H1 (cell line): ENCODE measurements around the gene NREP. TPM values are rescaled to one million over a fixed set of nuclear protein-coding genes. Genes with fewer than 3 reads are reported as not detected.

ENCODE experiments used
- EGR1 ChIP-seq: IDR thresholded peaks from 2 replicates; pipeline ENCODE4 v1.6.1; 2011; ENCODE audit warnings: low read depth, low read length, borderline replicate concordance
- polyA plus RNA-seq, 7 experiments: library from polyadenylated mRNA; depleted of rRNA in 3 of 7; stranded (reverse) in 5 of 7; unstranded in 2 of 7; fragments of >200 nt in 5 of 7; fragments of 200-250 nt in 2 of 7; gene quantifications; 1 replicate in 5 of 7; 2 replicates in 1 of 7; 4 replicates in 1 of 7; pipeline versions ENCODE4 v1.2.1 to v1.2.3, GENCODE V29; 2011 to 2013; ENCODE audit warnings: missing spikeins in 2 of 7, mixed read lengths in 2 of 7
- total RNA-seq: library from RNA; stranded (reverse); fragmentation: NEBNext Ultra II Directional; extraction: Animal tissue kit (Norgen Biotek cat#: 25700); gene quantifications from 2 replicates; pipeline ENCODE4 v1.2.1, GENCODE V29; 2021
- TF ChIP-seq, protein P1 (sequence below): fragments of 300-600 bp; sonication (generic); IDR thresholded peaks from 2 replicates; pipeline ENCODE4 v1.7.1; 2012; ENCODE audit warnings: low read length, moderate library complexity, mild to moderate bottlenecking, inconsistent platforms; ENCODE audit not compliant: insufficient replicate concordance

The NREP gene
- total and polyA plus RNA-seq, 2 of the 8 experiments (the other 6 are each of a cell fraction or from before 2014, with no cell fraction given) = 254 to 301 TPM

GRCh38 chr5:111743512-111743911 is 13.5 kb downstream of the NREP start (continued):
- TF ChIP-seq, protein P1, sequence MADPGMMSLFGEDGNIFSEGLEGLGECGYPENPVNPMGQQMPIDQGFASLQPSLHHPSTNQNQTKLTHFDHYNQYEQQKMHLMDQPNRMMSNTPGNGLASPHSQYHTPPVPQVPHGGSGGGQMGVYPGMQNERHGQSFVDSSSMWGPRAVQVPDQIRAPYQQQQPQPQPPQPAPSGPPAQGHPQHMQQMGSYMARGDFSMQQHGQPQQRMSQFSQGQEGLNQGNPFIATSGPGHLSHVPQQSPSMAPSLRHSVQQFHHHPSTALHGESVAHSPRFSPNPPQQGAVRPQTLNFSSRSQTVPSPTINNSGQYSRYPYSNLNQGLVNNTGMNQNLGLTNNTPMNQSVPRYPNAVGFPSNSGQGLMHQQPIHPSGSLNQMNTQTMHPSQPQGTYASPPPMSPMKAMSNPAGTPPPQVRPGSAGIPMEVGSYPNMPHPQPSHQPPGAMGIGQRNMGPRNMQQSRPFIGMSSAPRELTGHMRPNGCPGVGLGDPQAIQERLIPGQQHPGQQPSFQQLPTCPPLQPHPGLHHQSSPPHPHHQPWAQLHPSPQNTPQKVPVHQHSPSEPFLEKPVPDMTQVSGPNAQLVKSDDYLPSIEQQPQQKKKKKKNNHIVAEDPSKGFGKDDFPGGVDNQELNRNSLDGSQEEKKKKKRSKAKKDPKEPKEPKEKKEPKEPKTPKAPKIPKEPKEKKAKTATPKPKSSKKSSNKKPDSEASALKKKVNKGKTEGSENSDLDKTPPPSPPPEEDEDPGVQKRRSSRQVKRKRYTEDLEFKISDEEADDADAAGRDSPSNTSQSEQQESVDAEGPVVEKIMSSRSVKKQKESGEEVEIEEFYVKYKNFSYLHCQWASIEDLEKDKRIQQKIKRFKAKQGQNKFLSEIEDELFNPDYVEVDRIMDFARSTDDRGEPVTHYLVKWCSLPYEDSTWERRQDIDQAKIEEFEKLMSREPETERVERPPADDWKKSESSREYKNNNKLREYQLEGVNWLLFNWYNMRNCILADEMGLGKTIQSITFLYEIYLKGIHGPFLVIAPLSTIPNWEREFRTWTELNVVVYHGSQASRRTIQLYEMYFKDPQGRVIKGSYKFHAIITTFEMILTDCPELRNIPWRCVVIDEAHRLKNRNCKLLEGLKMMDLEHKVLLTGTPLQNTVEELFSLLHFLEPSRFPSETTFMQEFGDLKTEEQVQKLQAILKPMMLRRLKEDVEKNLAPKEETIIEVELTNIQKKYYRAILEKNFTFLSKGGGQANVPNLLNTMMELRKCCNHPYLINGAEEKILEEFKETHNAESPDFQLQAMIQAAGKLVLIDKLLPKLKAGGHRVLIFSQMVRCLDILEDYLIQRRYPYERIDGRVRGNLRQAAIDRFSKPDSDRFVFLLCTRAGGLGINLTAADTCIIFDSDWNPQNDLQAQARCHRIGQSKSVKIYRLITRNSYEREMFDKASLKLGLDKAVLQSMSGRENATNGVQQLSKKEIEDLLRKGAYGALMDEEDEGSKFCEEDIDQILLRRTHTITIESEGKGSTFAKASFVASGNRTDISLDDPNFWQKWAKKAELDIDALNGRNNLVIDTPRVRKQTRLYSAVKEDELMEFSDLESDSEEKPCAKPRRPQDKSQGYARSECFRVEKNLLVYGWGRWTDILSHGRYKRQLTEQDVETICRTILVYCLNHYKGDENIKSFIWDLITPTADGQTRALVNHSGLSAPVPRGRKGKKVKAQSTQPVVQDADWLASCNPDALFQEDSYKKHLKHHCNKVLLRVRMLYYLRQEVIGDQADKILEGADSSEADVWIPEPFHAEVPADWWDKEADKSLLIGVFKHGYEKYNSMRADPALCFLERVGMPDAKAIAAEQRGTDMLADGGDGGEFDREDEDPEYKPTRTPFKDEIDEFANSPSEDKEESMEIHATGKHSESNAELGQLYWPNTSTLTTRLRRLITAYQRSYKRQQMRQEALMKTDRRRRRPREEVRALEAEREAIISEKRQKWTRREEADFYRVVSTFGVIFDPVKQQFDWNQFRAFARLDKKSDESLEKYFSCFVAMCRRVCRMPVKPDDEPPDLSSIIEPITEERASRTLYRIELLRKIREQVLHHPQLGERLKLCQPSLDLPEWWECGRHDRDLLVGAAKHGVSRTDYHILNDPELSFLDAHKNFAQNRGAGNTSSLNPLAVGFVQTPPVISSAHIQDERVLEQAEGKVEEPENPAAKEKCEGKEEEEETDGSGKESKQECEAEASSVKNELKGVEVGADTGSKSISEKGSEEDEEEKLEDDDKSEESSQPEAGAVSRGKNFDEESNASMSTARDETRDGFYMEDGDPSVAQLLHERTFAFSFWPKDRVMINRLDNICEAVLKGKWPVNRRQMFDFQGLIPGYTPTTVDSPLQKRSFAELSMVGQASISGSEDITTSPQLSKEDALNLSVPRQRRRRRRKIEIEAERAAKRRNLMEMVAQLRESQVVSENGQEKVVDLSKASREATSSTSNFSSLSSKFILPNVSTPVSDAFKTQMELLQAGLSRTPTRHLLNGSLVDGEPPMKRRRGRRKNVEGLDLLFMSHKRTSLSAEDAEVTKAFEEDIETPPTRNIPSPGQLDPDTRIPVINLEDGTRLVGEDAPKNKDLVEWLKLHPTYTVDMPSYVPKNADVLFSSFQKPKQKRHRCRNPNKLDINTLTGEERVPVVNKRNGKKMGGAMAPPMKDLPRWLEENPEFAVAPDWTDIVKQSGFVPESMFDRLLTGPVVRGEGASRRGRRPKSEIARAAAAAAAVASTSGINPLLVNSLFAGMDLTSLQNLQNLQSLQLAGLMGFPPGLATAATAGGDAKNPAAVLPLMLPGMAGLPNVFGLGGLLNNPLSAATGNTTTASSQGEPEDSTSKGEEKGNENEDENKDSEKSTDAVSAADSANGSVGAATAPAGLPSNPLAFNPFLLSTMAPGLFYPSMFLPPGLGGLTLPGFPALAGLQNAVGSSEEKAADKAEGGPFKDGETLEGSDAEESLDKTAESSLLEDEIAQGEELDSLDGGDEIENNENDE = no peak
- TF ChIP-seq EGR1 = no peak
